ENCODE measurements around the gene FOXO6.

GRCh38 chr1:41366455-41367287, 5.4 kb downstream of the FOXO6 start:
- TF ChIP-seq, protein P1, sequence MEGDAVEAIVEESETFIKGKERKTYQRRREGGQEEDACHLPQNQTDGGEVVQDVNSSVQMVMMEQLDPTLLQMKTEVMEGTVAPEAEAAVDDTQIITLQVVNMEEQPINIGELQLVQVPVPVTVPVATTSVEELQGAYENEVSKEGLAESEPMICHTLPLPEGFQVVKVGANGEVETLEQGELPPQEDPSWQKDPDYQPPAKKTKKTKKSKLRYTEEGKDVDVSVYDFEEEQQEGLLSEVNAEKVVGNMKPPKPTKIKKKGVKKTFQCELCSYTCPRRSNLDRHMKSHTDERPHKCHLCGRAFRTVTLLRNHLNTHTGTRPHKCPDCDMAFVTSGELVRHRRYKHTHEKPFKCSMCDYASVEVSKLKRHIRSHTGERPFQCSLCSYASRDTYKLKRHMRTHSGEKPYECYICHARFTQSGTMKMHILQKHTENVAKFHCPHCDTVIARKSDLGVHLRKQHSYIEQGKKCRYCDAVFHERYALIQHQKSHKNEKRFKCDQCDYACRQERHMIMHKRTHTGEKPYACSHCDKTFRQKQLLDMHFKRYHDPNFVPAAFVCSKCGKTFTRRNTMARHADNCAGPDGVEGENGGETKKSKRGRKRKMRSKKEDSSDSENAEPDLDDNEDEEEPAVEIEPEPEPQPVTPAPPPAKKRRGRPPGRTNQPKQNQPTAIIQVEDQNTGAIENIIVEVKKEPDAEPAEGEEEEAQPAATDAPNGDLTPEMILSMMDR (IDR thresholded peaks at IDR 0.05; ENCODE audit: low read depth, low read length) = no peak
- no peak for TF ChIP-seq EZH2phosphoT487 (IDR thresholded peaks at IDR 0.05; ENCODE audit: low read depth)
